Uterus (tissue), 4 donors: ENCODE results near the gene XXYLT1. TPM values are rescaled to one million over a fixed set of nuclear protein-coding genes. Genes with fewer than 3 reads are reported as not detected.

Experiments
- DNase-seq, 2 donors: peaks; one replicate each; pipeline ENCODE4 v3.0.0-alpha.2; 2019 to 2020
- H3K27ac ChIP-seq, 2 donors: fragments of 200-600 bp; sonication (generic); 1 replicate in 1 of 2; 2 replicates in 1 of 2; pipeline ENCODE4 v1.5.1; 2016 to 2018
- H3K27me3 ChIP-seq, 2 donors: fragments of 200-600 bp; sonication (generic); one replicate each; pipeline ENCODE4 v1.5.1; 2018 to 2019; ENCODE audit warnings: control low read depth in 1 of 2
- H3K36me3 ChIP-seq, 2 donors: fragments of 200-600 bp; sonication (generic); one replicate each; pipeline ENCODE4 v1.5.1; 2019; ENCODE audit warnings: control low read depth in 1 of 2
- H3K4me1 ChIP-seq, 2 donors: fragments of 200-600 bp; sonication (generic); one replicate each; pipeline ENCODE4 v1.5.1; 2018 to 2019; ENCODE audit warnings: control low read depth in 1 of 2
- H3K4me3 ChIP-seq, 2 donors: fragments of 200-600 bp; sonication (generic); 1 replicate in 1 of 2; 2 replicates in 1 of 2; pipeline ENCODE4 v1.5.1; 2018 to 2019; ENCODE audit warnings: mild to moderate bottlenecking in 1 of 2
- H3K9me3 ChIP-seq, 2 donors: fragments of 200-600 bp; sonication (generic); one replicate each; pipeline ENCODE4 v1.5.1; 2019; ENCODE audit warnings: control low read depth in 1 of 2
- POLR2A ChIP-seq, 2 donors: fragments of 450-650 bp; IDR thresholded peaks; one replicate each; pipeline ENCODE4 v1.6.1; 2016; ENCODE audit warnings: antibody characterized with exemption in 2 of 2, mild to moderate bottlenecking in 1 of 2, moderate library complexity in 1 of 2
- intact Hi-C: fragments of 100-400 bp; cut with DNase I; formaldehyde crosslinking; loops from one replicate; pipeline ENCODE4 v1.15.1; 2023; ENCODE audit warnings: low total_unique reads
- total RNA-seq, 4 donors: library from RNA; depleted of rRNA in 3 of 4; stranded (reverse); fragments of >200 nt in 3 of 4; gene quantifications; one replicate each; pipeline versions ENCODE4 v1.1.0 to v1.2.4, GENCODE V29; 2014 to 2023
- TF ChIP-seq, protein P1 (sequence below), 4 experiments: fragments of 200-600 bp in 2 of 4; fragments of 450-650 bp in 2 of 4; sonication (generic) in 2 of 4; IDR thresholded peaks; one replicate each; pipeline ENCODE4 v1.5.1; 2016 to 2019; ENCODE audit warnings: antibody characterized with exemption in 4 of 4, mild to moderate bottlenecking in 2 of 4, moderate library complexity in 1 of 4
- donor health status: DM: yes; HTN: yes; CAD: no.

Gene XXYLT1
- total RNA-seq, 4 donors from 2014 or later = 10.6 to 52.5 (median 23.8) TPM

GRCh38 chr3:195261925-195262324, 9.0 kb downstream of the XXYLT1 start:
- TF ChIP-seq POLR2A (IDR thresholded peaks at IDR 0.05) = no peak
- TF ChIP-seq, protein P1, sequence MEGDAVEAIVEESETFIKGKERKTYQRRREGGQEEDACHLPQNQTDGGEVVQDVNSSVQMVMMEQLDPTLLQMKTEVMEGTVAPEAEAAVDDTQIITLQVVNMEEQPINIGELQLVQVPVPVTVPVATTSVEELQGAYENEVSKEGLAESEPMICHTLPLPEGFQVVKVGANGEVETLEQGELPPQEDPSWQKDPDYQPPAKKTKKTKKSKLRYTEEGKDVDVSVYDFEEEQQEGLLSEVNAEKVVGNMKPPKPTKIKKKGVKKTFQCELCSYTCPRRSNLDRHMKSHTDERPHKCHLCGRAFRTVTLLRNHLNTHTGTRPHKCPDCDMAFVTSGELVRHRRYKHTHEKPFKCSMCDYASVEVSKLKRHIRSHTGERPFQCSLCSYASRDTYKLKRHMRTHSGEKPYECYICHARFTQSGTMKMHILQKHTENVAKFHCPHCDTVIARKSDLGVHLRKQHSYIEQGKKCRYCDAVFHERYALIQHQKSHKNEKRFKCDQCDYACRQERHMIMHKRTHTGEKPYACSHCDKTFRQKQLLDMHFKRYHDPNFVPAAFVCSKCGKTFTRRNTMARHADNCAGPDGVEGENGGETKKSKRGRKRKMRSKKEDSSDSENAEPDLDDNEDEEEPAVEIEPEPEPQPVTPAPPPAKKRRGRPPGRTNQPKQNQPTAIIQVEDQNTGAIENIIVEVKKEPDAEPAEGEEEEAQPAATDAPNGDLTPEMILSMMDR (IDR thresholded peaks at IDR 0.05) = no peak
- Histone ChIP-seq H3K9me3 (no peaks in the 10 kb centered on the region), H3K27ac (no peak overlapping the region), H3K36me3 (no peaks in the 10 kb centered on the region), H3K27me3 (no peaks in the 10 kb centered on the region), H3K4me3 (no peak overlapping the region), H3K4me1 (peaks cover 7 to 22% of the 10 kb centered on the region in 2 donors)
- no peak for DNase-seq
- intact Hi-C loops = loop anchor here (5.0 kb wide), 1 partner anchor 580 kb away; no protein-coding TSS in a partner anchor

GRCh38 chr3:195260280-195260905, 10.6 kb downstream of the XXYLT1 start:
- Histone ChIP-seq H3K36me3 (no peaks in the 10 kb centered on the region), H3K27ac (peak overlapping the region; percentile 77 to 87), H3K9me3 (no peaks in the 10 kb centered on the region), H3K27me3 (no peaks in the 10 kb centered on the region), H3K4me3 (peak overlapping the region; percentile 59 to 70), H3K4me1 (peaks cover 7 to 22% of the 10 kb centered on the region in 2 donors)
- no peak for TF ChIP-seq POLR2A (IDR thresholded peaks at IDR 0.05)
- TF ChIP-seq, protein P1 (IDR thresholded peaks at IDR 0.05) = no peak
- no peak for DNase-seq
- intact Hi-C loops = loop anchor here (5.0 kb wide), 1 partner anchor 578 kb away; no protein-coding TSS in a partner anchor

- H3K27me3 ChIP-seq = no peaks in the 10 kb centered on the region
- H3K36me3 ChIP-seq = no peaks in the 10 kb centered on the region
- peaks cover 7 to 22% of the 10 kb centered on the region in 2 donors for H3K4me1 ChIP-seq
- peak; percentile 73 to 80 for TF ChIP-seq POLR2A (IDR thresholded peaks at IDR 0.05)
- TF ChIP-seq, protein P1 (IDR thresholded peaks at IDR 0.05) = peak; percentile 11 to 100 (median 92)
- DNase-seq = peak; percentile 95 to 97
- intact Hi-C loops = loop anchor here (5.0 kb wide), 1 partner anchor 577 kb away; no protein-coding TSS in a partner anchor
- no peaks in the 10 kb centered on the region for H3K9me3 ChIP-seq
- peak overlapping the region; percentile 59 to 70 for H3K4me3 ChIP-seq
- peak overlapping the region; percentile 87 to 98 for H3K27ac ChIP-seq
Observed at GRCh38 chr3:195259475-195260279, 11.3 kb downstream of the XXYLT1 start.

DNA sequence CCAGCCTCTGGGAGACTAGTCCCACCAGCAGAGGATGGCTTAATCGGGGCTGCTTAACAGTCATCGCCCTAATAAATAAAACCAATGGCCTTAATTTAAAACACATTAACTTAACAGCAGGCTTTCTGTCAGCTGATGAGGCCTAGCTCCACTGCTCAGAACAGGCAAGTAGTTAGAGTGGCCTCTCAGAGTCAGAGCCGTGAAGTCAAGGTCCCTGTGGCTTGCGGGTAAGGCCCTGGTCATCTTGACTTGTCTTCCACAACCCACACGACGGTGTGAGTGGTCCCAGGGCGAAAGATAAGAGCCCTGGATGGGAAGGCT, 11.8 kb downstream of the XXYLT1 start:
- no peak for DNase-seq
- Histone ChIP-seq H3K9me3 (no peaks in the 10 kb centered on the region), H3K36me3 (no peaks in the 10 kb centered on the region), H3K4me3 (peak overlapping the region; percentile 59 to 70), H3K27me3 (no peaks in the 10 kb centered on the region), H3K4me1 (peaks cover 7 to 22% of the 10 kb centered on the region in 2 donors), H3K27ac (peak overlapping the region; percentile 87 to 98)
- TF ChIP-seq, protein P1 (IDR thresholded peaks at IDR 0.05) = no peak
- TF ChIP-seq POLR2A (IDR thresholded peaks at IDR 0.05) = no peak
- intact Hi-C loops = no loop called here
